CD4-positive, alpha-beta T cell treated with Interleukin-17A for 1 hour (primary cell): ENCODE measurements around the gene SLC16A13.
"Not testable (repeated sequence)": the region's sequence is repeated elsewhere in the genome, so short reads cannot be mapped to it uniquely, and the experiment has no call there.

ENCODE experiments used
- DNase-seq: peaks from one replicate; pipeline ENCODE4 v3.0.0-alpha.2; 2020

Gene SLC16A13

GRCh38 chr17:7034955-7035590 lies 742 bp upstream of the SLC16A13 start:
- DNase-seq: peak; percentile 79

DNA sequence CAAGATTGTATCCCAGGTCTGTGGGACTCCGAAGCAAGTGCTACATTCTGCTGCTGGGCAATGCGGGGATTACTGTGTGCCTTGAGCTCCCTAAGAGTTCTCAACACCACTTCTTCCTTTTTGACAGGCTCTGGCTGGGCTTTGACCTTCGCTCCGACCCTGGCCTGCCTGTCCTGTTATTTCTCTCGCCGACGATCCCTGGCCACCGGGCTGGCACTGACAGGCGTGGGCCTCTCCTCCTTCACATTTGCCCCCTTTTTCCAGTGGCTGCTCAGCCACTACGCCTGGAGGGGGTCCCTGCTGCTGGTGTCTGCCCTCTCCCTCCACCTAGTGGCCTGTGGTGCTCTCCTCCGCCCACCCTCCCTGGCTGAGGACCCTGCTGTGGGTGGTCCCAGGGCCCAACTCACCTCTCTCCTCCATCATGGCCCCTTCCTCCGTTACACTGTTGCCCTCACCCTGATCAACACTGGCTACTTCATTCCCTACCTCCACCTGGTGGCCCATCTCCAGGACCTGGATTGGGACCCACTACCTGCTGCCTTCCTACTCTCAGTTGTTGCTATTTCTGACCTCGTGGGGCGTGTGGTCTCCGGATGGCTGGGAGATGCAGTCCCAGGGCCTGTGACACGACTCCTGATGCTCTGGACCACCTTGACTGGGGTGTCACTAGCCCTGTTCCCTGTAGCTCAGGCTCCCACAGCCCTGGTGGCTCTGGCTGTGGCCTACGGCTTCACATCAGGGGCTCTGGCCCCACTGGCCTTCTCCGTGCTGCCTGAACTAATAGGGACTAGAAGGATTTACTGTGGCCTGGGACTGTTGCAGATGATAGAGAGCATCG lies 2.4 kb downstream of the SLC16A13 start:
- DNase-seq: no peak

DNA sequence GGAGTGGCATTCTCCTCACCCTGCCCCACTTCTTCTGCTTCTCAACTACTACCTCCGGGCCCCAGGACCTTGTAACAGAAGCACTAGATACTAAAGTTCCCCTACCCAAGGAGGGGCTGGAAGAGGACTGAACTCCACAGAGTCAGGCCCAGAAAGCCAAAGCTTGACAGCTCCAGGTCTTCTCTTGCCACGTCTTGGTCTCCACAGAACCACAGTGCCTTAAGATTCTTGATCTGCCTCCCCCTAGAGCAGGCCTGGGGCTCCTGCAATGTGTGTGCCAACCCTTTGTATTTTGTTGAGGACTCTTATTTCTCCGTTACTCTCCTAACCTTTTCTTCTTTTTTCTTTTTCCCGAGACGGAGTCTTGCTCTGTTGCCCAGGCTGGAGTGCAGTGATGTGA lies 4.0 kb downstream of the SLC16A13 start:
- DNase-seq: no peak

DNA sequence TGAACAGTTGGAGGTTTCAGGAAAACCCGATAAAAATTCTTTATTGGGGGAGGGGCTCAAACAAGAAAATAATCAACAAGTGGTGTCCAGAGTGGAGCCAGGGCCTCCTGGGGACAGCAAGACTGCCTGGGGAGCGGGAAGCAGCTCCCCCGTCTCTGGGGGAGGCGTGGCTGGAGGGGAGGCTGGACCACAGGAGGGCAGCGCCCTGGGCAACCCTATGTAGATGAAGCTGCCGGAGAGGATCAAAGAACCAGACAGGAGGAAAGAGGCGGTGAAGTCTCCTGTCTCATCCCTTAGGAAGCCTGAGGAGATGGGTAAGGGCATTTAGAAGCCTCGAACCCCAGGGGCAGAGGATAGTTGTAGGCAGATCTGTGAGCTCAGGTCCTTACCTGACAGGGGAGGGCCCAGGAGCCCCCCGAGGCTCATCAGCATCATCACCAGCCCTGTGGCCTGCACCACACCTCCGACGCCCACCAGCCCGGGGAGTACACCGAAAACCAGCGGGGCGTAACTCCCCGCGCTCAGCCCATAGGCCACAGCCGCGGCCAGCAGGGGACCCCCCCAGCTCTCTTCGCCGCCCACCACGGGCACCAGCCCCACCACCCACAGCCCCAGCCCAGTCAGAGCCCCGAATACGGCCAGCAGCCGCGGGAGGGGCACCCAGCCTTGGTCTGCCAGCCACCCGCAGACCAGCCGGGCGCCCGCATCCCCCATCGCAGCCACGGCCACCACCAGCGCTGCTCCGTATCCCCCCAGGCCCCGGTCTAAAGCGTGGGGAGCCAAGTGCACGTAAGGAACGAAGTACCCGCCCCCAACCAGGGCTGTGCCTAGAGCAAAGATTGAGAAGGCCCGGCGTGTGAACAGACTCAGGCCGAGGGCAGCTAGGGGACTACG lies 6.0 kb downstream of the SLC16A13 start:
- DNase-seq: peak; percentile 41

DNA sequence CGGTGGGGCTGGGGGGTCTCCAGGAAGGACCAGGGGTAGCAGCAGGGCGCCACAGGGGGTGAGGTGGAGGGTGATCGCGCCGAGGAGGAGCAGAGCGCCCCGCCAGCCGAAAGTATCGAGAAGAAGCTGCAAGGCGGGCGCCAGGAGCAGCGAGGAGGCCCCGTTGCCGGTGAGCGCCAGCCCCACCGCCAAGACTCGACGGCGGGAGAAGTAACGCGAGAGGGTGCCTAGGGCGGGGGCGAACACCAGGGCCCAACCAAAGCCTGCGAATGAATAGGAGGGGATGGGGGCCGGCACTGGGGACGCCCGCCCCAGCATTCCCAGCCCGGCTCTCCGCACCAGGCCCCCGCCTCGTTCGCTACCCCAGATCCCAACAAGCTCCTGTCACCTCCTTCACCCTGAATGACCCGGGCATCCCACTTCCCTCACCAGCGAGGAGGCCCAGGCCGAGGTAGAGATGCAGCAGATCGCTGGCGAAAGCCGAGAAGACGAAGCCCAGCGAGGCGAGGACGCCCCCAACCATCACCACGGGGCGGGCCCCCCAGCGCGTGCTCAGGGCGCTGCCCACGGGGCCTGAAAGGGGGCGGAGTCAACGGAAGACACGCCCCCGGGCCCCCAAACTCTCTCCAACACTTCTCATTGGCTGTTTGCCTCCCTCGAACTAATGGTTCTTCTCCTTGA lies 6.8 kb downstream of the SLC16A13 start:
- DNase-seq: peak; percentile 54

DNA sequence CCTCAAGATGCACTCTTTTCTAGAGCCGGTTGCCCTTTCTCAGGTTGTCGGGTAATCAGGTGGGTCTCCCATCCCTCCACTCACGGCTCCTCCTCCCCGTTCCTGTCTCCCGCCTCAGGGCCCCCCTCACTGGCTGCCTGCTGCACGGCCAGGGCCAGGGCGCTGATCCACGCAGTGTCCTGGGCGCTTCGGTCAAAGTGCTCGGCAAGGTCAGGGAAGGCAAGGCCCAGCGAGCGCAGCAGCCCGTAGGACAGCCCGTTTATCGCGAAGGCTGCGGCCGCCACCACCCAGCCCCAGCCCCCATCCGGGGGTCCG lies 7.3 kb downstream of the SLC16A13 start:
- DNase-seq: no peak

GRCh38 chr17:7043497-7044198 lies 7.8 kb downstream of the SLC16A13 start, which contains the start of gene SLC16A11:
SLC16A11 (minus strand) TSS chr17:7044092; CDS start chr17:7043513, 579 bp downstream.
- peak; percentile 24 for DNase-seq

GRCh38 chr17:7045492-7046126 lies 9.8 kb downstream of the SLC16A13 start:
- peak; percentile 86 for DNase-seq

DNA sequence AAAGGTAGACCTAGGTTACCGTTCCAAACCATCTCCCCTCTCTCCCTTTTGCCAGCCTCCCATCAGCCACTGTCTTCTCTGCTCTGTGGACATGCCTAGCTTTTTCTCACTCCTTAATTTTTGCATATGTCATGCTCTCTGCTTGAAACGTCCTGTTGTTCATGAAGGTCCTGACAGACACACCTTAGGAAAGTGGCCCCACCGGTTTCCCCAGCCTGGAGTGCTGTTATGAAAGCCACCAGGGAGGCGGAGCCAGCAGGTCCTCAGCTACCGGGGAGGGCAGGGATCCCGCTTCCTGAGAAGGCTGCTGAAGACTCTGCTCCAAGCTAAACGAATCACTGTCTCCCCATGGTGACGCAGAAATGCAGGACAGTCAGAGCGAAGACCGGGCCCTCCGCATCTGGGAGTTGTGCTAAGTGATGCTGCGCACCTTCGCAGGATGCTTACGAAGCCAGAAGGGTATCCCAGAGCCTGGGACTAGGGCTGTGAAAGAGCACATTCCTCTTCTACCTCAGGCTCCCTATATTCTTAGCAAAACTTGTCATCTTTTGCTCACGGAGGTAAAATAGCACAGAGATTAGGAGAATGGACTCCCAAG lies 10.4 kb downstream of the SLC16A13 start:
- peak; percentile 56 for DNase-seq

- peak; percentile 94 for DNase-seq
Measured at GRCh38 chr17:7046725-7047397, 11.0 kb downstream of the SLC16A13 start.

DNA sequence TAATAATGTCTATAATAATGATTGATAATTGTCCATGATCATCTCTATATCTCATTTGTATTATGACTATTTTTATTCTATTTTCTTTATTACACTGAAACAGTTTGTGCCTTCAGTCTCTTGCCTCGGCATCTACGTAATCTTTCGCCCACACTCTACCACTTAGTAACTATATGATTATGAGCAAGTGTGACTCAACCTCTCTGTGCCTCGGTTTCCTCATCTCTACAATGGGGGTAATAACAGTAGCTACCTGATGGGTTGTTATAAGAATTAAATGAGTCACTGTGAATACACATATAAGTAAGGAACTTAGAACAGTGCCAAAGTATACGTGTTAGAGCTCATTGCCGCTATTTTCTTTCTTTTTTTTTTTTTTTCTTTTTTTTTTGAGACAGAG lies 11.8 kb downstream of the SLC16A13 start:
- DNase-seq: no peak

- DNase-seq: no peak
Measured at GRCh38 chr17:7048968-7049367, 13.2 kb downstream of the SLC16A13 start.

DNA sequence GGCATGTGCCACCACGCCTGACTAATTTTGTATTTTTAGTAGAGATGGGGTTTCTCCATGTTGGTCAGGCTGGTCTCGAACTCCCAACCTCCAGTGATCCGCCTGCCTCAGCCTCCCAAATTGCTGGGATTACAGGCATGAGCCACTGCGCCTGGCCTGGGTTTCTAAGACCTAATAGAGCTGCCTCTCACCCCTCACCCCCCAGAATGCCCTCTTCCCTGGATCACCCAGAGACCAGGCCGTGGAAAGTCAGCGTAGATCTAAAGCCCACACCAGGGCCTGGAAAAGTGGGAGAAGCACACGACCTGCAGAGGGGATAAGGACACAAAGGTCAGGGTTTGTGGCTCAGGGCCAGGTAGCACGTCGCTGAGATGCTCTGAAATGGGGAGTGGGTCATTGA lies 14.8 kb downstream of the SLC16A13 start:
- DNase-seq: not testable (repeated sequence)

- DNase-seq: no peak
Measured at GRCh38 chr17:7056386-7056785, 20.6 kb downstream of the SLC16A13 start.

DNA sequence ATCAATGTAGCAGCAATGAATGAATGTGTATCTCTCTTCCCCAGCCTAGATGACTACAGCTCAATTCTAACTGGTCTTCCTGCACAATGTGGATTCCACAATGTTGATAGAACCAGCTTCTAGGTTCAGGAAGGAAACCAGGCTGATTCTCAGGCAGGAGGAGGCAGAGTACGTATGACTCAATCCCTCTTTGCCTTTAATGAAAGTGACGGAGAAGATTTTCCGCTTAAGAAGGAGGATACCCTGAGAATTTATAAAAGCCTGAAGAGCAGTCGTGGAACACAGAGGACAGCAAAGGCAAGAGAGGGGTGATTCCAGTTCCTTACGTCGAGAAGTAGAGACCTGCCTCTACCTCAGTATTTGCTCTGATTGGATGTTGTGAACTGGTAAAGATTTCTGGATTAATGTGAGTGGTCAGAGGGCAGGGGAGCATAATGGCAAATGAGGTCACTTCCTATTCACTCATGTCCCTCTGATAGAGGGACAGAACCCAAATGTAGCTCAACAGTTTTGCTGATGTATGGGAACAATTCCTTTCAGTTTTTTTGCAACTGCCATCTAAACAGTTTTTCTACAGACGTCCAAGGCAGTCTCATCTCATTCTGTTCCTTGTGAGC lies 23.1 kb downstream of the SLC16A13 start:
- no peak for DNase-seq

DNA sequence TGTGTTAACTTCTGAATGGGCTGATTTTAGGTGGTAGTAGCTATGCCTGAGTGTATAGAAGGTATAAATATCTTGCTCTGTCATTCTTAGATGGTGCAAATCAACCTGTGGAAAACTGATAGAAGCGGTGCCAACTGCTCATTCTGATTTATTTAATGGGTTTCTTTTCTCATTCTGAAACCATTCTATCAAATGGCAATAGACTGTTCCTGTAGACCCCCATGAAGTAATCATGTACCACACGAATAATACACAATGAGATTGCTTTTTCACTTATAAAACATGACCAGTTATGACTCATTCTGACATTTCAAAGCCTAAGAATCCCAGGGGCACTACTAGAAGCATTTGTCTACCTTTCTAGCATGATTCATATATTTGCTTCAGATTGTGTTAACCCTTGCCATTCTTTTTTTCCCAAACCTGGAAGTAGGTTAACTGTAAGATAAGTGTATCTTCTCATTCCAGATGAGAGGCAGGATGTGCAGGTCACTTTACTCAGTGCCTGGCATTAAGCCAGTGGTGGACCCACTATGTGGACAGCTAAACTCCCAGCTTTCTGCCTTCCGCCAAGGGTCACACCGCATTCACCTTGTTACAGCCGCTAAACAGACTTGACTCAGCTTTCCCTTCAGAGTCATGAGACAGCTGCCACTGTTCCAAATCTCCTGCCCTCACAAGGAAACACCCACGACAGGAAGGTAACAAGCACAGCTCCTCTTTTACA lies 24.5 kb downstream of the SLC16A13 start:
- no peak for DNase-seq

DNA sequence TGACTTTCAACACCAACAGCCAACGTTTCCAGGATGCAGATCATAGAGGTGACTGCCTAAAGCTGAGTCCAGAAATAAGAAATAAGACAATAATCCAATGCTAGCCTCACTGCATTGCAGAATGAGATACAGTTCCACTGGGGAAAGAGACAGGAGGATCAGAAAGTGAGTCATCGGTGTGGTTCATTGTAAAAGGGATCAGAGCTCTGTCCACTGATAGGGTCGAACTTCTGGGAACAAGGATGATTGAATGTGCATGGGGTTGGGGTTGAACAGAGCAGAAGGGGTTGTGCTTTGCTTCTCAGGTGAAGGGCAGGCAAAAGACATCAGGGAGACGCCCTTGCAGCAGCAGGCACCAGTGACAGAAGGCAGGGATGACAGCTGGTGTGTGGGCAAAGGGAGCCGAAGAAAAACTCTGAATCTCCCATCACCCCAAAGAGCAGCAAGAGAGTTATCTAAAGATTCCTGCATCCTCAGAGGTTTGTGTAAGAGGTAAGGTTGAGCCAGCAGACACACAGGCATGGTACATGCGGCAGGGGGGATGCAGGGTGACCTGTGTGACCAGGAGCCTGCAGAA lies 27.8 kb downstream of the SLC16A13 start:
- no peak for DNase-seq

GRCh38 chr17:7064261-7064660 lies 28.4 kb downstream of the SLC16A13 start:
- no peak for DNase-seq

DNA sequence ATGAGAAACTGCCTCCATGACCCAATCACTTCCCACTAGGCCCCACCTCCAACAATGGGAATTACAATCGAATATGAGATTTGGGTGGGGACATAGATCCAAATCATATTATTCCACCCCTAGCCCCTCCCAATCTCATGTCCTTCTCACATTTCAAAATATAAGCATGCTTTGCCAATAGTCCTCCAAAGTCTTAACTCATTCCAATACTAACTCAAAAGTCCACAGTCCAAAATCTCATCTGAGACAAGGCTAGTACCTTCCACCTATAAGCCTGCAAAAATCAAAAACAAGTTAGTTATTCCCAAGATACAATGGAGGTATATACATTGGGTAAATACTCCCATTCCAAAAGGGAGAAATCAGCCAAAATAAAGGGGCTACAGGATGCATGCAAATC lies 31.4 kb downstream of the SLC16A13 start:
- no peak for DNase-seq
